H1 (cell line): ENCODE measurements around the gene UBXN4. TPM values are rescaled to one million over a fixed set of nuclear protein-coding genes. Genes with fewer than 3 reads are reported as not detected.

Experiments used
- CTCF ChIA-PET: fragments of 300-600 bp; sonication (Branson Sonifier 250); formaldehyde crosslinking; loops from one replicate; lab custom pipeline; 2021; ENCODE audit not compliant: partially characterized antibody; lab: Charles Lee
- POLR2A ChIA-PET: fragments of 300-600 bp; sonication (Branson Sonifier 250); formaldehyde crosslinking; loops from one replicate; lab custom pipeline; 2021; ENCODE audit warnings: inconsistent platforms; ENCODE audit not compliant: partially characterized antibody; lab: Charles Lee
- DNase-seq, 2 experiments: peaks; one replicate each; pipeline versions ENCODE4 v3.0.0 to v3.0.0-alpha.2; 2010 to 2022; ENCODE audit warnings: low spot score in 2 of 2, low read depth in 1 of 2, mixed read lengths in 1 of 2
- FAIRE-seq: peaks from 2 replicates; lab custom pipeline; 2011; peaks lifted over from hg19 to GRCh38; lab: Jason Lieb, UNC
- H2AFZ ChIP-seq: 2 replicates; pipeline ENCODE4 v1.8.1; 2012; ENCODE audit warnings: low read length, inconsistent platforms
- H2AK5ac ChIP-seq: 2 replicates; pipeline ENCODE4 v1.6.1; 2013; ENCODE audit warnings: low read depth, low read length
- H2BK120ac ChIP-seq: replicated peaks from 2 replicates; pipeline ENCODE3; 2013; ENCODE audit warnings: low read depth, low read length, inconsistent platforms
- H2BK12ac ChIP-seq: 2 replicates; pipeline ENCODE4 v1.6.1; 2013; ENCODE audit warnings: low read depth, low read length
- H2BK15ac ChIP-seq: 2 replicates; pipeline ENCODE4 v1.6.1; 2013; ENCODE audit warnings: low read length
- H2BK20ac ChIP-seq: 2 replicates; pipeline ENCODE4 v1.6.1; 2013; ENCODE audit warnings: low read length
- H2BK5ac ChIP-seq: 2 replicates; pipeline ENCODE4 v1.6.1; 2013; ENCODE audit warnings: low read depth, low read length
- H3K14ac ChIP-seq: 2 replicates; pipeline ENCODE4 v1.6.1; 2013; ENCODE audit warnings: inconsistent platforms; ENCODE audit not compliant: insufficient read length
- H3K18ac ChIP-seq: 2 replicates; pipeline ENCODE4 v1.6.1; 2013; ENCODE audit warnings: low read length; ENCODE audit errors: extremely low read depth
- H3K23ac ChIP-seq: 2 replicates; pipeline ENCODE4 v1.6.1; 2013; ENCODE audit warnings: inconsistent platforms; ENCODE audit not compliant: insufficient read length
- H3K23me2 ChIP-seq: 2 replicates; pipeline ENCODE4 v1.6.1; 2013; ENCODE audit warnings: low read depth, low read length
- H3K27ac ChIP-seq: 2 replicates; pipeline ENCODE4 v1.6.1; 2011; ENCODE audit warnings: low read depth, low read length, inconsistent platforms
- H3K27me3 ChIP-seq, 4 experiments: replicated peaks in 1 of 4; 1 replicate in 1 of 4; 2 replicates in 3 of 4; pipeline versions ENCODE4 v1.6.1 to v1.8.1; 2011 to 2013; ENCODE audit warnings: low read length in 3 of 4, mild to moderate bottlenecking in 3 of 4, inconsistent platforms in 2 of 4, mixed read lengths in 2 of 4, moderate library complexity in 1 of 4; ENCODE audit not compliant: control insufficient read depth in 3 of 4, insufficient read depth in 3 of 4; ENCODE audit errors: extremely low read depth in 1 of 4
- H3K36me3 ChIP-seq, 4 experiments: 2 replicates each; pipeline versions ENCODE4 v1.6.1 to v1.8.1; 2011 to 2013; ENCODE audit warnings: mild to moderate bottlenecking in 4 of 4, low read length in 3 of 4, moderate library complexity in 2 of 4, control low read depth in 1 of 4, inconsistent platforms in 1 of 4; ENCODE audit not compliant: insufficient read depth in 4 of 4, control insufficient read depth in 2 of 4
- H3K4ac ChIP-seq: replicated peaks from 2 replicates; pipeline ENCODE3; 2013; ENCODE audit warnings: low read length, low read depth, mixed read lengths, inconsistent platforms; ENCODE audit not compliant: insufficient read length
- H3K4me1 ChIP-seq, 4 experiments: replicated peaks in 1 of 4; 1 replicate in 1 of 4; 2 replicates in 3 of 4; pipeline versions ENCODE4 v1.6.1 to v1.8.1; 2011 to 2013; ENCODE audit warnings: low read length in 3 of 4, inconsistent platforms in 2 of 4, mixed read lengths in 1 of 4; ENCODE audit not compliant: insufficient read depth in 4 of 4, control insufficient read depth in 3 of 4
- H3K4me2 ChIP-seq, 2 experiments: 2 replicates each; pipeline versions ENCODE4 v1.6.1 to v1.8.1; 2011 to 2013; ENCODE audit warnings: low read depth in 2 of 2, low read length in 2 of 2, control low read depth in 1 of 2, inconsistent platforms in 1 of 2, mild to moderate bottlenecking in 1 of 2; ENCODE audit not compliant: insufficient read depth in 1 of 2
- H3K4me3 ChIP-seq, 4 experiments: fragments of 200-600, 300-600 bp in 1 of 4; sonication (generic), shearing (Covaris generic), sonication (Bioruptor Twin) in 1 of 4; 2 replicates each; pipeline versions ENCODE4 v1.5.1 to v1.8.1; 2011 to 2016; ENCODE audit warnings: low read length in 4 of 4, low read depth in 3 of 4, control low read depth in 2 of 4, inconsistent platforms in 2 of 4, mild to moderate bottlenecking in 2 of 4, mixed read lengths in 1 of 4, moderate library complexity in 1 of 4; ENCODE audit not compliant: insufficient read depth in 2 of 4; ENCODE audit errors: extremely low read depth in 1 of 4
- H3K56ac ChIP-seq: replicated peaks from 2 replicates; pipeline ENCODE3; 2013; ENCODE audit warnings: low read depth, mild to moderate bottlenecking, mixed read lengths, low read length, inconsistent platforms; ENCODE audit not compliant: insufficient read length
- H3K79me1 ChIP-seq: 2 replicates; pipeline ENCODE4 v1.6.1; 2013; ENCODE audit warnings: low read depth, low read length, control low read depth
- H3K79me2 ChIP-seq, 2 experiments: 2 replicates each; pipeline versions ENCODE4 v1.6.1 to v1.8.1; 2012 to 2013; ENCODE audit warnings: low read length in 2 of 2, mild to moderate bottlenecking in 2 of 2, inconsistent platforms in 1 of 2; ENCODE audit not compliant: insufficient read depth in 2 of 2, control insufficient read depth in 1 of 2
- H3K9ac ChIP-seq, 4 experiments: replicated peaks in 1 of 4; 1 replicate in 1 of 4; 2 replicates in 3 of 4; pipeline versions ENCODE4 v1.6.1 to v1.8.1; 2011 to 2013; ENCODE audit warnings: low read depth in 3 of 4, low read length in 3 of 4, control low read depth in 2 of 4, mild to moderate bottlenecking in 2 of 4, moderate library complexity in 2 of 4, inconsistent platforms in 1 of 4; ENCODE audit errors: extremely low read depth in 1 of 4
- H3K9me3 ChIP-seq, 2 experiments: 2 replicates each; pipeline versions ENCODE4 v1.6.1 to v1.8.1; 2012 to 2013; ENCODE audit warnings: mild to moderate bottlenecking in 2 of 2, moderate library complexity in 2 of 2, control low read depth in 1 of 2, inconsistent platforms in 1 of 2, low read depth in 1 of 2, low read length in 1 of 2, mixed read lengths in 1 of 2; ENCODE audit not compliant: insufficient read depth in 2 of 2
- H4K20me1 ChIP-seq, 2 experiments: replicated peaks in 1 of 2; 2 replicates each; pipeline versions ENCODE3 to v1.8.1; 2011 to 2013; ENCODE audit warnings: inconsistent platforms in 2 of 2, low read length in 2 of 2, mild to moderate bottlenecking in 1 of 2; ENCODE audit not compliant: insufficient read depth in 2 of 2, control insufficient read depth in 1 of 2
- H4K5ac ChIP-seq: 2 replicates; pipeline ENCODE4 v1.6.1; 2013; ENCODE audit warnings: low read length, low read depth, mixed read lengths, inconsistent platforms; ENCODE audit not compliant: insufficient read length
- H4K8ac ChIP-seq: 2 replicates; pipeline ENCODE4 v1.8.0; 2013; ENCODE audit warnings: mild to moderate bottlenecking, moderate library complexity, low read length, inconsistent platforms; ENCODE audit not compliant: insufficient read depth; ENCODE audit errors: extremely low read depth
- H4K91ac ChIP-seq: replicated peaks from 2 replicates; pipeline ENCODE3; 2013; ENCODE audit warnings: low read length, mixed read lengths, inconsistent platforms; ENCODE audit not compliant: insufficient read length
- CBX8 ChIP-seq: fragments of 300-800, 300-1000 bp; sonication (generic); IDR thresholded peaks from 2 replicates; pipeline ENCODE4 v1.7.1; 2016; ENCODE audit warnings: low read depth, low read length, borderline replicate concordance
- SAP30 ChIP-seq: fragments of 300-600 bp; sonication (generic); IDR thresholded peaks from 2 replicates; pipeline ENCODE4 v1.7.1; 2012; ENCODE audit warnings: low read length, moderate library complexity, mild to moderate bottlenecking, inconsistent platforms; ENCODE audit not compliant: insufficient read depth, insufficient replicate concordance
- WGBS, 2 experiments: shearing (Covaris generic) in 1 of 2; methylation state at CpG; one replicate each; pipeline versions ENCODE4 v1.1.6 to v1.1.7; 2013 to 2015; ENCODE audit warnings: low lambda C conversion rate in 2 of 2, mixed read lengths in 2 of 2, inconsistent platforms in 1 of 2, low coverage in 1 of 2, missing lambda C conversion rate in 1 of 2; ENCODE audit not compliant: insufficient replicate concordance in 2 of 2, insufficient coverage in 1 of 2, insufficient read length in 1 of 2; ENCODE audit errors: extremely low coverage in 1 of 2, missing lambda C conversion rate in 1 of 2; 5-methylcytosine and 5-hydroxymethylcytosine counted together
- polyA plus RNA-seq, 7 experiments: library from polyadenylated mRNA; depleted of rRNA in 3 of 7; stranded (reverse) in 5 of 7; unstranded in 2 of 7; fragments of >200 nt in 5 of 7; fragments of 200-250 nt in 2 of 7; gene quantifications; 1 replicate in 5 of 7; 2 replicates in 1 of 7; 4 replicates in 1 of 7; pipeline versions ENCODE4 v1.2.1 to v1.2.3, GENCODE V29; 2011 to 2013; ENCODE audit warnings: missing spikeins in 2 of 7, mixed read lengths in 2 of 7
- total RNA-seq: library from RNA; stranded (reverse); fragmentation: NEBNext Ultra II Directional; extraction: Animal tissue kit (Norgen Biotek cat#: 25700); gene quantifications from 2 replicates; pipeline ENCODE4 v1.2.1, GENCODE V29; 2021

UBXN4 gene
- total and polyA plus RNA-seq, 2 of the 8 experiments (the other 6 are each of a cell fraction or from before 2014, with no cell fraction given) = 20.1 to 64.2 TPM

DNA sequence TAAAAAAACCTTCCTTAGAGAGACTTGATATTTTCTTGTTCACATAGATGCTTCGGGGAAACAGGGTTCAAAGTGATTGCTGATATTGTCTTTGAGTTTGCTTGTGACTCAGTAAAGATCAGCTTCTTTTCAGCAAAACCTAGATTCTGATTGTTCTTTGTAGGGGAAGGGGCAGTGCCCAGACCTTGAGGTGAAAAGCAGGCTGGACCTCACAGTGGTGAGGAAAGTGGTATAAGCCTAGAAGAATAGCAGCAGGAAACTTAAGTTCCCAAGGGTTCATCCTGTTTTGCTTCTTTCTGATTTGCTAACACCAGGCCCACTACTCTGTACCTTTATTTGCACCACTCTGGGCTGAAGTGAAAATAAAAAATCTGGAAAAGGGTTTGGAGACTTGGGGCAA is 20.9 kb downstream of the UBXN4 start:
- ChIA-PET CTCF (interaction anchor here (1.1 to 1.2 kb wide), 2 partner anchors 18 to 34 kb away, joined by 3 read pairs; no protein-coding TSS in a partner anchor), POLR2A (no interaction called here)
- Histone ChIP-seq H2AK5ac (no peak overlapping the region), H3K23me2 (no peaks in the 10 kb centered on the region), H4K5ac (no peak overlapping the region), H3K4me2 (no peak overlapping the region), H2BK20ac (no peak overlapping the region), H3K14ac (no peak overlapping the region), H3K4me1 (no peaks in the 10 kb centered on the region), H3K18ac (no peak overlapping the region), H2BK120ac (no peak overlapping the region), H3K4ac (no peak overlapping the region), H4K91ac (no peak overlapping the region), H4K20me1 (peaks cover 3 to 4% of the 10 kb centered on the region in 2 experiments), H3K27me3 (no peaks in the 10 kb centered on the region), H3K23ac (no peak overlapping the region), H2BK12ac (no peak overlapping the region), H2AFZ (no peak overlapping the region), H3K9ac (no peak overlapping the region), H3K56ac (no peak overlapping the region), H3K9me3 (no peaks in the 10 kb centered on the region), H3K79me1 (no peaks in the 10 kb centered on the region; the same call in 1 of the 2 replicates), H4K8ac (no peak overlapping the region), H2BK5ac (no peak overlapping the region), H2BK15ac (no peak overlapping the region), H3K4me3 (no peak overlapping the region), H3K27ac (no peak overlapping the region), H3K36me3 (peaks cover 4 to 62% (median 34%) of the 10 kb centered on the region in 4 experiments), H3K79me2 (no peaks in the 10 kb centered on the region)
- TF ChIP-seq CBX8 (no peak), SAP30 (no peak)
- FAIRE-seq (no peak), DNase-seq (no peak)
- 88% methylated on average over 1 of the region's 1 CpG; no CpG with 5 or more reads in 1 of the 2 experiments for WGBS, 2 experiments
